ENCODE results near the gene PACRG.

Gene PACRG

DNA sequence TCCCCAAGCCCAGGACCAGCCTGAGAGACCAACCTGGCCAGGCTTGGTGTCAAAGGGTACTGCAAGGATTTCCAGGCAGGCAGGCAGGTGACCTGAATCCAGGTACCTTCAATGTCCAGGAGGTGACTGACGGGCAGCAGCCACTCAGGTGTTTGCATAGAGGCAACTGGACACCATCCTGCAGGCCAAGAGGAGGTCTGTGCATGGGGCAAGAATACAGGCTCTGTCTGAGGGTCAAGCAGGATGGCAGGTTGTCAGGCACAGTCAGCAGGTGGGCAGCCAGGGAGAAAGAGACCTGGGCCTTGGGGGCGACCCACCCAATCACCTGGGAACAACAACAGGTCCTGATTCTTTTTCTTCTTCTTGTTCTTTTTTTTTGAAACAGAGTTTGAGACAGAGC, 527.5 kb downstream of the PACRG start:
- FAIRE-seq, result no peak

DNA sequence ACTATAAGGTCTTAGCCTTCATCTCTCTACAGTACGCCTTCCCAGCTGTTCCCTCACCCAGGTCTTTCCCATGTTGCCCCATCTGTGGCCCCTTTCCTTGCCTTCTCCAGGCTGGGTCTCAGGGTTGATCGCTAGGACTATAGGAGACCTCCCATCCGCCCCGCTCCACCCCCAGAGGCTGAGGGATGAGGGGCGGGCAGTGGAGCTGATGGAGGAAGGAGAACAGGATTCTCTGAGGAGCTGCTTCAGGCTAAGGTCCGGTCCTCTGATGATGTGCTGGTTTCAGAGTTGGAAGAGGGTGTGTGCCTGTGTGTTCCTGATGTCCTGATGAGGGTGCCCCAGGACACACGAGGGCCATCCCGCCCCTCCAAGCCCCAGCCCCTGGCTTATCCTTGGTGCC, 531.9 kb downstream of the PACRG start:
- no peak for FAIRE-seq

DNA sequence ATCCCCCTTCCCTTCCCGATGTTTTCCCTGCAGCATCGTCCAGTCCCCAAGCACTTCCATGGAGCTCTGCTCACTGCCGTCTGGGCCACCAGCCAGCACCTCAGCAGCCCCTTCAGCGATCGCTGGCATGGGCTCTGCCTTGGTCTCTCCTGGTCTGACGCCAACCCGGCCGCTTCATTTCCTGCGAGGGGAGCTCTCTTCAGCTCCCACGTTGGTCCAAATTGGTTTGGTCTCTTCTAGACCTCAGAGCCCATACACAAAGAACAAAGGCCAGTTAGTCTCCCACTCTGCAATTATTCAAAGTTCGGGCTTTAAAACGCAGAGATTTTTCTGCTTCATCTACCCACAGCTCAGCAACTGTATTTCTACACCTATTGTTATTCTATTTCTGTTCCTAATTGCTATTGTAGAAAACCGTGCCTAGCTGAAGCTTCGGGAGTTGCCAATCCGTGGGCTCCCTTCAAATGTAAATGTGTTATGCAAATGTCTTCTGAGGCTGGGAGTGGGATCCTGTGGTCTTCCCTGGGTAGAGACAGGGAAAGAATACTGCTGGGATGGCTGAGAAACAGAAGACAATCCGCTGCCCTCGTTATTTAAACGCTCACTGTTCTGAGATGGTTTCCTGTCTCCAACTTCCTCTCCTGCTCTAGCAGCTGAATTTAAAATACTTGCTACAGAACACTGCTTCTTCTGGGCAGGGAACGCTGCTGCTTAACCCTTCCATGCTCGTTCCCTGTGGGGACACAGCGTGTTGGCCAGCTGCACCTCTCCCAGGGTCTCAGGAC, 532.5 kb downstream of the PACRG start:
- no peak for FAIRE-seq

DNA sequence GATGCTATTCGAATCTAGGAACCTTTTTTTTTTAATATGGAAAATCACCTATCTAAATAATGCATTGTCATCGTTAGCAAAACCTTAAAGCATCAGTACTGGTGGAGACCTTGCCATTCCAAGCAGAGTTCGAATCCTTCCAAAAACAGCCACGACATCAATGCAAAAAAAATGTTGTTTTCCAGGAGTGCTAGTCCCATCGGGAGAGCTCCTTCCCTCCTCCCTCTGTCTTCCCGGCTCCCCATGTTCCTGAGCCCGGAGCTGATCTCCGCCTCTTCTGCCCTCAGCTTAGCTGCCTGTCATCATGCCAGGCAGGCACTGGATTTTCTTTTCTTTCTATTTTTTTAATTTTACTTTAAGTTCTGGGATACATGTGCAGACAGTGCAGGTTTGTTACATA, 533.1 kb downstream of the PACRG start:
- no peak for FAIRE-seq

DNA sequence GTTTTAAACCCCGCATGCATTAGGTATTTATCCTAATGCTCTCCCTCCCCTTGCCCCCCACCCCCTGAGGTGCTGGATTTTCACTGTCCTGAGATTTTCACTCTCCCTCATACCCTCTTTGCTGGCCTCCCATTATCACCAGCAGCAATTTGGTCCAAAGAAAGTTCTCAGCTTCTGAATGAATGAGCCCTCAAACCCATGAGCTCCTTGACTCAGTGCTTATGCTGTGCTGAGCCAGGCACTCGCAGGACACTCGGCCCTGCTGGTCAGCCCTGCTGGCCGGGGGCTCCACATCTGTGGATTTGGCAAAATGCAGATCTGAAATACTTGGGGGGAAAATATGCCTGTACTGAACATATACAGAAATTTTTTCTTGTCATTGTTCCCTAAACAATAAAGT, 533.6 kb downstream of the PACRG start:
- FAIRE-seq, result no peak

DNA sequence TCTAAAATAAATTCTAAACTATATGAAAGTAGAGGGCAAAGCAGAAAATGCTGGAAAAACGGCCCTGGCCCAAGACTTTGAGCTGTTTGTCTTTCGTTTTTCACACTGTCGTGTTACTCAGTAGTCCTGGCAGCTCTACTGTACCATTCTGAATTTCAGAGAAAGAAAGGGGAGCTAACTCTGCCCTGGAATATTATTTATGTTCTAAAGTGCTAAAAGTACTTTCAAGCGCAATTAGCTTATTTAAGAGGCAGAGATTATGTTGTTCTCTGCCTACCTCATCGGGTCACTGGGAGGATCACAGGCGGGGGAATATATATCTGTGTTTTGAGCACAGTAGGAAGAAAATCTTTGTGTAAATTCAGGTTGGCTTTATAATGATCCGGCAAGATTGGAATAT, 534.3 kb downstream of the PACRG start:
- no peak for FAIRE-seq

DNA sequence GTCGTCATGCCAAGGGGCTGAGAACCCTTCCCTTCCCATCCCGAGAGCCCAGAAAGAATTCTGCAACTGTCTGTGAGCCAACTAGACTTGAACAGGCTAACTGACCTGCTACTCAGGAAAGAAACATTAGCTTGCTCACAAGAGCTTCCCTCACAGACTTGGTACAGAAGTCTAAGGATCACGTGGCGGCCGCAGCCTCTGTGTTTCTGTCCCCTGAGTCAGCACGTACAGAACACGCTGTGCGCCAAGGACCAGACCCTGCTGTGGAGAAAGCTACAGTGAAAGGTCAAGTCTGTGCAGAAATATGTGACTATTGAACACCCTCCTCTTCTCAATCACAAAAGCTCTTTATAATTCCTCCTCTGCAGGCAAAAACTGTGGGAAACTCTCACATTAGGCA, 535.4 kb downstream of the PACRG start:
- no peak for FAIRE-seq

DNA sequence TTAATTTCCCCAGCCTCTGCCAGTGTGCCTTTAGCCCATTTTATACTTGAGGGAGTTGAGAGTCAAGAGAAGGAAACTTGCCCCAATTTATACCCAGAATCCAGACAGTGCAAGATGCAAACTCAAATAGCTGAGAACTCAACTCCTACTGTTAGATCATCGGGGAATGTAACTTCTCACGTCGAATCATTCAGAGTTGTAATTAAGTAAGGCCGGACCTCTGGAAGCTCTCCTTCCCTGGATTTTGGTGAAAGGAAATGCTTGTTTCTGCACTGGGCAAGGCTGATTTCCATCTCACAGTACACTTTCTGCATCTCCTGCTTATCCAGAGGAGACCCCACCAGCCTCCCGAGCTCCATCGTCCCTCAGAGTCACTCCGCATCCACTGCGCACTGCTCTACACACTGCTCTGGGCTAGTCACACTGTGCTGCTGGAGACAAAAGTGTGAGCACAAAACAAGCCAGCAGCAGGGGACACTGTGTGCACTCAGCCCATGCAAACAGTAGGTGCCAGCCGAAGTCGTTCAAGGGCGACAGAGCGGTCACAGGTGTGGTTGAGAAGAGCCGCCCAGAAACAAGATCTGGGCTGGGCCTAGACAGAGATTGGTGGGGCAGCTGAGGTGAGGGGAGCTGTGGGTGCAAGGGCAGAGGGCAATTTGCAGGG, 536.4 kb downstream of the PACRG start:
- no peak for FAIRE-seq

DNA sequence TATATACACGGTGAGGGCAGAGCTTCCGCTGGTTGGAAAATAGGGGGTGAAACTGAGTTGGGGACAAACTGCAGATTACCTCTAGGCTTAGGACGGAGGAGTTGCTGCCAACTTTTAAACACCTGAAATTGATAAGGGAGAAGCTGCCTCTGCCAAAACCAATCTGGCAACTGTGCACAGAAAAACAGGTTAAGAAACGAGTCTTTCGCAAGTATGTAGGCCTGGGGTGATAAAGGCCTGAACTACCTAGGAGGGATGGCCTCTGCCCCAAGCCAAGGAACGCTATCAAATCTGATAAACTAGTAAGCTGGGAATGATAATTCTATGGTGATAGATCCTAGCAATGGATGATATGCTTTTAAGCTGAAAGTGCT, 536.9 kb downstream of the PACRG start:
- no peak for FAIRE-seq

DNA sequence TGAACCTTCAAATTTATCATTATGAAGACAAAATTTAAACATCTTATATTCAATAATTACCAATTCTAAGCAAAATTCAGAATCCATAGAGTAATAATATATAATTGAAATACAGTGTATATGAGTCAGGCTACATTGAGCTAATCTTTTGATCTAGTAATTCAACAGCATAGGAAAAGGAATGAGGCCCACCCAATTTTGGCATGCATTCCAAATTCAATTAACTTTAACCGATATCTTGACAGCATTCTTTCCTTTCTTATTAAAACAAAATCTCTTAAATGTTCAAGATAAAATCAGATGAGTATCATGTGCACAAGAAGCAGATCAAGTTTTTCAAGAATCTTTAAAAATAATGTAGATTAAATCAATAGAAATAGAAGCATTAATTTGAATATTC, 553.9 kb downstream of the PACRG start:
- no peak for FAIRE-seq

DNA sequence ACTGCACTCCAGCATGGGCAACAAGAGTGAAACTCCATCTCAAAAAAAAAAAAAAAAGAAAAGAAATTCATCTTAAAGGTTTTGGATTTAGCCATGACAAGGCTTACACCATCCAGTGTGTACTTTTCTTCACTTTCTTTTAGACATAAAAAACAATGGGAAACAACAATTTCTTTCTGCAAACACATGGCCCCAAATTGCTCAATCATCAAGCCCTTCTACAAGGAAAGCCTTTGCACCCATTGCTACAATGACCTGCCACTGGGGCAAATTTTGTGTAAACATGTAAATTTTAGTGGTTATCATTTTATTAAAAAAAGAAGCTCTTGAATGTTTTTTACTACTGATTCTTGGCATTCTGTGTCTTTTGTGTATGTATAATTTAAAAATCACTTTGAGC, 554.9 kb downstream of the PACRG start:
- FAIRE-seq, result no peak

DNA sequence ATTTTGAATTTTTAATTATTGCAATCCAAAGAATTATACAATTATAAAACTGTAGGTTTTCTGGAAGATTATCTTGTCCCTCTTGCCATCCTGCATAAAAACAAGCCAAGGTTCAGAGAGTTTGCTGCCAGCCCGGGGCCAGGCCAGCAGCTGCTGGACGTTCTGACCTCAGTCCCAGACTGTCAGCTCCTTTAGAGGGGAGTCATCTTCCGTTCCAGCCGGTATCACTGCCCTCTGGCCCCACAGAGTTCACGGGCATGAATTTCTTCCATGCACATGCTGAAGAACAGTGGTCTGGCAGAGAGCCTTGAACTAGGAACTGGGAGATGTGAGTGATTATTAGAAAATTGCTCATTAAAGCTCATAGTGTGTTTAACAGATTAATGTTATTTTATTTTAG, 556.4 kb downstream of the PACRG start:
- FAIRE-seq, result no peak

DNA sequence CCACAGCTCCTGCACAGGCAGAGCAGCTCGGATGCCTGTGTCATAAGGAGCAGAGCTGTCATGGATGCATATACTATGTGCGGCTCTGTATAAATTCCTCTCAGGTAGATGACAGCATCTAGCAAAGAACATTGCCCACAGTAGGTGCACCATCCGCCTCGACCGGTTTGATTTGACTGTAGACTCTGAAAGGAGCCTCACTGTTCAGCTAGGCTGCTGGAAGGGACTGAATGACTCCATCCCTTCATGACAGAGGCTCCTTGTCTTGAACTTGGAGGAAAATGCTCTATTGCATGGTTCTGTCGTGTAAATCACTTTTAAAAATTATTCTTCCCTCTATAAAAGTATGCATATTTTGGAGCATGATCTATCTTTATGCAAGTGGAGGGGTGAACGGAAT, 557.9 kb downstream of the PACRG start:
- no peak for FAIRE-seq

DNA sequence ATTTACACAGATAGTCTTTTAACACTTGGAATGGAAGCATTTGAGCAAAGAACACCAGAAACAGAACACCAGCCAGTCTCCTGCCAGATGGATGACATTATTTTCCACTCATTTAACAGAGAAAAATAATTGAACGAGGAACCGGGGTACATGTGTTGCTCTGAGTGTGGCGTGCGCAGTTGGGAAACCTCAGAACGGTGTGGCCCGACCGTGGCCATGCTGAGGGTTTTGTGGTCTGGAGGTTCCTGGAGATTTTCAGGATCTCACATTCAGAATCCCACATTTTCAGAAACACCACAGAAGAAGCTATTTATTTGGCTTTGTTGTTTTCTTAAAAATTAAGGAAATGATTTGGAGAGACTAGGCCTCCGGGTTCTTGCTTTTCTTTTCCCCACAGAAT, 559.9 kb downstream of the PACRG start:
- no peak for FAIRE-seq

DNA sequence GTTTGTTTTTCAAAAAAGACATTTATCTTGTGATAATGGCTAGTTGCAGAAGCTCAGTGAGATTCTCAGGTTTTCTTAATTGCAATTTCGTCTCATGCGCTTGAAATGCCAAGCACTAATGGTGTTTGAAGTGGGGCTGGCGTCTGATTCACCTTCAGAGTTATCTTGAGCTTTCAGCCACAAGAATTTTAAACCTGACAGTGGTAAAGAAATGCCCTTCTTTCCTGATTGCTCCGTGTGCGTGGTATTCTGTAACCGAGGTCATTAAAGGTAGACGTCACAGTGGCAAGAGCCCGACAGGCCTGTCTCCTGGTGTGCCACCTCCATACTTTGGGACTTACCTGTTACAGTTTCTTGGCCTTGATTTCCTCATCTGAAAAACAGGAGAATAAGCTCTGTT, 560.3 kb downstream of the PACRG start:
- FAIRE-seq, result no peak

DNA sequence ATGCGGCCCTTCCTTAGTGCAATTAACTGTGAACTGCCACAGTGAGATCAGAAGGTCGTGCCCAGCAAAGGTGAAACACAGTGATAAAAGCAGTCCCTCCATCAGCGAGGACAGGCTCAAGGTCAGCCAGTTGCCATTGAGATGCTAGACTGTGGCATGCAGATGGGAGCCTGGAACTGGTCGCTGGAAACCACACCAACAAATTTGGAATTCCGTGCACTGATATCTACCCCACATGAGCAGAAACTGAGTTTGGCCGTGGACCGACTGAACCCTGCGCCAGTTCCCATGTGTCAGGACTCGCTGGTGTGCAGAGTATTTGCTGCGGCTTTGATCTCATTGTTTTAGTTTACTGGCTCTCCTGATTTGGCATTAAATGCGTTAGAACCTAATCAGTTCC, 561.1 kb downstream of the PACRG start:
- FAIRE-seq, result no peak

DNA sequence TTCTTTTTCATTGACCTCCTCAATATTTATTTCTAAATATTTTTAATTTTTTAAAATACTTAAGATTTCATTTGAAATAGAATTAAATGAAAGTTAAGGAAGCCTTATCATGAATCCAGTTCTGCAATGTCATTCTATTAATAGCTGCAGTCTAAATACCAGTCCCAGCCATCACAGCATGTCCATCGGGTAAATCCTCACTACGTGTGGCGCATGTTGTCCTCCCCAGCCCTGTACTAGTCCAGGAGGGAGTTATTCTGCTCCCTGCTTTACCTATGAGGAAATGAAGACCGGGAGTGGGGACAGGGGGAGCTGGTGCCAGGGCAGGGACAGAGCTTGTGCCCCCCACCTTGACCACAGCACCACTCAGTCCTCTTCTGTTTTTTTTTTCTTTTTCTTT, 561.7 kb downstream of the PACRG start:
- FAIRE-seq, result no peak

DNA sequence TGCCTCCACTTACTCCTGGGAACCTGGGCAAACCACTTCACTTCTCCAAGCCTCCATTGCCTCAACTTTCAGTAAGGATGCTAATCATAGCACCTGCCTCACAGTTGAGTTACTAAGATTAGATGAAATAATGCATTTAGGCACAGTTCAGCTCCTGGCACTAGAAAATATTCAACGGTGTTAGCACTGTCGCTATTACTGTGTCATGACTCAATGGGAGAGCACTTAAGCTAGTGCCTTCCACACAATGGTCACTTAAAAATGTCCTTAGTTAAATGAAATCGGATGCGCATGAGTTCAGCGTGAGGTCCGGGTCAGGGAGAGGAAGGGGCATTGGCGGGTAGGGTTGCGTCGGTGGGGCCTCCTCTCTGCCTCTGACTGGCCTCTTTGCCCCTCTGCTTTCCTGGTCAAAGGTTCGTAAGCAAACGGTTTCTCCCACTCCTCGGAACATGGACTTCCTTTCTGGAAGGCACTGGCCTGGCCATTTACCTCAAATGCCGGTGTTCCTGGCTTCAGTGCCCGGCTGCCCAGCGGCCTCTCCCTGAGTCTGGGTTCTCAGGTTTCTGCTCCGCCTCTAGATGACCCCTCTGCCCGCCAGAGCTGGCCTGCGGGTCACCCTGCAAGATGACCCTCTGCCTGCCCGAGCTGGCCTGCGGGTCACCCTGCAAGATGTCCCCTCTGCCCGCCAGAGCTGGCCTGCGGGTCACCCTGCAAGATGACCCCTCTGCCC, 562.9 kb downstream of the PACRG start:
- FAIRE-seq, result no peak

DNA sequence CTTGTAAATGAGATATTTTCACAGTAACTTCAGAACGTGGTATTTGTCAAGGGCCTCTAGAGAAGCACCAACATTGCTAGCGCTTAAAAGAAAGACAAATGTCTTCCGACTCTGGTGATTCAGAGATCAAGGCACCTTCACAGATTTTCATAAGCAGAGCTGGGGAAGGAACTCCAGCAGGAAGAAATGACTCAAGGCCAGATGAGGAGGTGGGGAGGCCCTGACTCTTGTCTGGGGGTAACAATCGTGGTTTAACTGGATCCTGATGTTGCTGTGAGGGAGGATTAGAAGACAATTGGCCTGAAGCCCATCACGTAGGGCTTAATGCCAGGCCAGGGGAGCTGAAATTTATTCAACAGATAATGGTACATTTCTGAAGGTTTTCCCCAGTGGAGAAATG, 563.8 kb downstream of the PACRG start:
- no peak for FAIRE-seq

DNA sequence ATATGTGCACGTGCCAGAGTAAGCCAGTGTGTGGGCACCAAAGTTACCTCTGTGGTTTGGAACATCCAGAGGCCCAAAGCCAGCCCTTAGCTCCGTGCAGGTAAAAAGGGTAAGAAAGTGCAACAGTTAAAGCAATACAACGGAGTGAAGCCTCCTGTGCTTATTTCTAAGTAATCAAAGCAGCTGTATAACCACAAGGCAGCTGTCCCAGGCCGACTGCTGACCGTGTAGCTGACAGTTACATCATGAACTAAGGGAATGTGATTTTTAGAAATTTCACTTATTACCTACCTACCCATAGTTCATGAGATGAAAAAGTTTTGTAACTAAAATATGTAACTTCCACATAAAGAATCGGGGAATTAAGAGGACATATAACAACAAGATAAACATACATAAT, 565.5 kb downstream of the PACRG start:
- no peak for FAIRE-seq

DNA sequence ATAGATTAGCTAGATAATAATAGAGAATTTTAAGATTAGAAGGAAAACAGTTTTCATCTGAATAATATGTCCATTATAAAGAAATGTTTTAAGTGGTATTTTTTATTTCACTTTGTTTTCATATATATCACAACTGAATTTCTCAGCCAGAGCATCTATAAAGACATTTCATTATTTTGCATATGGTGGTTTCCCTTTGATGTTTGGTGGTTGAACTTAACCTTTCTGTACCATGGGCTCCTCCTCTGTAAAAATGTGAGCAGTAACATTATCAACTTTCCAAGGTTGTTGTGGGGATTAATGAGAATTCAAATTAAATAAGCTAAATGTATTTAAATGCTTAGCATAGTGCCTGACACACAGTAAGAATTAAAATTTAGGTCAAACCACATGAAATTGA, 567.0 kb downstream of the PACRG start:
- no peak for FAIRE-seq

DNA sequence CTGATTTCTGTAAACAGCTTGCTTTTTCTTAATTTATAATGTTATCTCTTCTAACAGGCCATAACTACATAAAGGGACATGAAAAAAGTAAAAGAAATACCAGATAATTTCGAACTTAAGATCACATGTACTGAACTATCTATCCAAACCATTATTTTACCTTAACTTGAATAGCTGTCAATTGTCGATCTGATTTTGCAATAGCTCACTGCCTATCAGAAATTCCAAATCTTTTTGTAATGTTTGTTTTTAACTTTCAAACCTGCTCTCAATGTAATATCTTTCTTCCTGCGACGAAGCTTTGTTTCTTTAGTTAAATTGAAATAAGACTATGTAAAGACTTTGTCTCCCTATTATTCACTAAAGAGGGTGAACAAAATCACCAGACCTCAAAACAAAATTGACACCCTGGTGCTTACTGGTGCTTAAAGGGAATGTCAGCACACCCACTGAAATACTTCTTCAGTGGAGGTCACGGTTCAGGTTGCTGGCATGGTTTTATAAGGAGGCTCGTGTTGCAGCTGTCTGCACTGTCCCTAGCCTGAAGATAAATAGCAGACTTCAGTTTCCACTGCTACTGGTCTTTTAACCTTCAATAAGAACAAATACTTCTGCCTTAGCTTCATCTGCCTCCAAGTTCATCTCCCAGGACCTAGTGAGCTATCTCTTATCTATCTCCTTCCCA, 569.2 kb downstream of the PACRG start:
- no peak for FAIRE-seq

DNA sequence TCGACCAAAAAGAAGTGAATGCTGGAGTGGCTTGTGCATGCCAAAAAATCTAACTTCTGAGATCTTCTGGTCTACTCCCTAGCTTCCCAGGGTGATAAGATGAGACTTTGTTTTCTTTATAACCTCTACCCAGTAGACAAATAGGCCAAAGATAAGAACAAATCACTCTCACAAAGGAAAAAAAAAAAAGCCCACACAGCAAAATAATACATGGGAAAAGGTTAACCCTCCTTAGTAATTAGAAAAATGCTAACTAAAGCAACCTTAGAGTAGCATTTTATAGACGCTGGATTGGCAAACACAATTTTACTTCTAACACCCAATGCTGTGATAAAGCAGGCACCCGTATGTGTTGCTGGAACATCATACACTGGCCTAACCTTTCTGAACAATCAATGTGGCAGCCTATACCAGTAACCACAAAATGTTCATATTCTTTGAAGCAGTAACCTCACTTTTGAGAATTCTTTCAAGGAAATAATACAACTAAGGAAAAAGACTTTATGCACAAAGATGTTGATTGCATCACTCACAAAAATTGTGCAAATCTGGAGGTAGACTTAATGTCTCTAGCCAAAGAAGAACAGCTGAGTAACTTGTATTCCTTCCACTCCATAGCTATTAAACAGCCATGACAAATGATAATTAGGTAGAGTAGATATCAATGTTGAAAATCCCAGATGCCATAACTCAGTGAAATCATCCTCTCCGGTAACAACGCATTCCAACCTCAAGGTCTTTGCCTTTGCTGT, 570.5 kb downstream of the PACRG start:
- FAIRE-seq, result no peak
